HepG2 (cell line): Measurements from ENCODE around the gene ATP6V0E1. TPM values are rescaled to one million over a fixed set of nuclear protein-coding genes. Genes with fewer than 3 reads are reported as not detected.

ENCODE experiments used
- ATAC-seq: fragments of 200-7000 bp; cut with Tn5 transposase; 3 replicates; pipeline ENCODE4 v1.9.1; 2020; ENCODE audit warnings: mild to moderate bottlenecking, moderate library complexity
- BruUV-seq: library from RNA; stranded (reverse); fragments of 400-500 nt; replicated peaks from 2 replicates; lab custom pipeline; 2021; lab: Mats Ljungman, UMichigan
- CTCF ChIA-PET: fragments of 300-600 bp; formaldehyde crosslinking; extraction: SDS; loops from one replicate; lab custom pipeline; 2021; ENCODE audit warnings: low total read pairs, inconsistent platforms, low intra/inter-chr PET ratio; lab: Yijun Ruan, JAX
- POLR2A ChIA-PET: fragments of 350-600 bp; sonication (Branson Sonifier 250); formaldehyde crosslinking; loops from one replicate; lab custom pipeline; 2020; ENCODE audit warnings: antibody characterized with exemption, inconsistent platforms; lab: Yijun Ruan, JAX
- DNase-seq: peaks from one replicate; pipeline ENCODE4 v3.0.0-alpha.2; 2015; ENCODE audit warnings: low spot score
- FAIRE-seq: peaks from 3 replicates; lab custom pipeline; 2011; peaks lifted over from hg19 to GRCh38; lab: Jason Lieb, UNC
- H2AFZ ChIP-seq: one replicate; pipeline ENCODE4 v1.6.1; 2011; ENCODE audit warnings: low read length, inconsistent platforms
- H3K27ac ChIP-seq: fragments of 300-600 bp; 3 replicates; pipeline ENCODE4 v1.8.0; 2011; ENCODE audit warnings: mixed run types, mild to moderate bottlenecking, mixed read lengths, low read length, inconsistent platforms; ENCODE audit not compliant: insufficient read depth; ENCODE audit errors: extremely low read length
- H3K27me3 ChIP-seq, 2 experiments: fragments of 200-600 bp in 1 of 2; 2 replicates in 1 of 2; 3 replicates in 1 of 2; pipeline versions ENCODE4 v1.6.0 to v1.8.0; 2011; ENCODE audit warnings: low read length in 2 of 2, mild to moderate bottlenecking in 2 of 2, moderate library complexity in 2 of 2, inconsistent platforms in 1 of 2; ENCODE audit not compliant: insufficient read depth in 2 of 2, control insufficient read depth in 1 of 2
- H3K36me3 ChIP-seq, 2 experiments: fragments of 200-600 bp in 1 of 2; replicated peaks in 1 of 2; 2 replicates in 1 of 2; 3 replicates in 1 of 2; pipeline versions ENCODE4 v1.5.1 to v1.8.0; 2011; ENCODE audit warnings: low read length in 2 of 2, inconsistent platforms in 1 of 2; ENCODE audit not compliant: insufficient read depth in 2 of 2, control insufficient read depth in 1 of 2
- H3K4me1 ChIP-seq: 2 replicates; pipeline ENCODE4 v1.5.1; 2012; ENCODE audit warnings: low read length, inconsistent platforms; ENCODE audit not compliant: insufficient read depth
- H3K4me2 ChIP-seq: 2 replicates; pipeline ENCODE4 v1.6.0; 2011; ENCODE audit warnings: low read depth, low read length, inconsistent platforms
- H3K4me3 ChIP-seq, 3 experiments: fragments of 200-600 bp in 1 of 3; sonication (generic), shearing (Covaris generic) in 1 of 3; replicated peaks in 1 of 3; 2 replicates each; pipeline ENCODE4 v1.5.1; 2011 to 2016; ENCODE audit warnings: low read length in 3 of 3, inconsistent platforms in 2 of 3, low read depth in 2 of 3, mild to moderate bottlenecking in 2 of 3, control low read depth in 1 of 3, mixed read lengths in 1 of 3; ENCODE audit not compliant: insufficient read depth in 1 of 3
- H3K79me2 ChIP-seq: one replicate; pipeline ENCODE4 v1.6.1; 2011; ENCODE audit warnings: low read length, inconsistent platforms; ENCODE audit not compliant: insufficient read depth
- H3K9ac ChIP-seq: 2 replicates; pipeline ENCODE4 v1.6.0; 2011; ENCODE audit warnings: mild to moderate bottlenecking, low read depth, low read length, inconsistent platforms; ENCODE audit not compliant: insufficient read depth
- H3K9me3 ChIP-seq: 2 replicates; pipeline ENCODE4 v1.5.1; 2012; ENCODE audit warnings: mild to moderate bottlenecking, low read length
- H4K20me1 ChIP-seq: 2 replicates; pipeline ENCODE4 v1.6.0; 2011; ENCODE audit warnings: inconsistent platforms, mild to moderate bottlenecking, low read length, moderate library complexity; ENCODE audit not compliant: insufficient read depth
- CEBPB ChIP-seq: IDR thresholded peaks from 2 replicates; pipeline ENCODE4 v1.6.1; 2011; ENCODE audit warnings: low read depth, low read length, improper control_type of control experiment, borderline replicate concordance
- CENPX ChIP-seq: sonication (generic); formaldehyde crosslinking; IDR thresholded peaks from 2 replicates; pipeline ENCODE4 v1.9.0; 2021; ENCODE audit warnings: mild to moderate bottlenecking, missing genetic modification reagents, moderate library complexity
- MBD4 ChIP-seq: IDR thresholded peaks from 2 replicates; pipeline ENCODE4 v1.6.1; 2012; ENCODE audit warnings: low read length, inconsistent platforms, borderline replicate concordance
- NONO ChIP-seq, 2 experiments: fragments of 450-650 bp in 1 of 2; sonication (generic) in 1 of 2; formaldehyde crosslinking in 1 of 2; IDR thresholded peaks in 1 of 2; conservative IDR thresholded peaks in 1 of 2; 2 replicates each; pipeline versions ENCODE4 v1.6.1 to v1.8.0; 2017 to 2022; ENCODE audit warnings: mild to moderate bottlenecking in 1 of 2, missing genetic modification reagents in 1 of 2, moderate library complexity in 1 of 2
- PITX1 ChIP-seq: sonication (generic); formaldehyde crosslinking; IDR thresholded peaks from 2 replicates; pipeline ENCODE4 v1.5.1; 2020; ENCODE audit warnings: mild to moderate bottlenecking, missing genetic modification reagents
- ZMYM2 ChIP-seq: sonication (generic); formaldehyde crosslinking; IDR thresholded peaks from 2 replicates; pipeline ENCODE4 v1.8.0; 2022; ENCODE audit warnings: mild to moderate bottlenecking, missing genetic modification reagents
- ZNF260 ChIP-seq: sonication (generic); formaldehyde crosslinking; IDR thresholded peaks from 2 replicates; pipeline ENCODE4 v1.4.0; 2020; ENCODE audit warnings: missing genetic modification reagents, low read depth, mild to moderate bottlenecking, borderline replicate concordance
- ZNF556 ChIP-seq: sonication (generic); formaldehyde crosslinking; IDR thresholded peaks from 2 replicates; pipeline ENCODE4 v1.4.0; 2020; ENCODE audit warnings: mild to moderate bottlenecking, missing genetic modification reagents, borderline replicate concordance
- ZNF589 ChIP-seq: sonication (generic); formaldehyde crosslinking; conservative IDR thresholded peaks from 2 replicates; pipeline ENCODE4 v1.8.0; 2022; ENCODE audit warnings: mild to moderate bottlenecking, moderate library complexity, missing genetic modification reagents
- ZNF644 ChIP-seq: IDR thresholded peaks from 2 replicates; pipeline ENCODE4 v1.6.1; 2016; ENCODE audit warnings: low read depth
- WGBS: methylation state at CpG from one replicate; pipeline ENCODE4 v1.1.6; 2017; ENCODE audit warnings: low lambda C conversion rate; 5-methylcytosine and 5-hydroxymethylcytosine counted together
- in situ Hi-C: cut with HindIII; loops from 2 replicates; pipeline ENCODE4 v1.10.0; 2017; ENCODE audit warnings: low pct_unique_long_range_greater_than_20kb; ENCODE audit not compliant: extremely low pct_ligation_motif_present
- intact Hi-C: fragments of 100-400 bp; cut with micrococcal nuclease; formaldehyde crosslinking; loops from one replicate; pipeline ENCODE4 v1.10.0; 2022; ENCODE audit not compliant: unreplicated experiment
- polyA plus RNA-seq, 8 experiments: library from polyadenylated mRNA; depleted of rRNA in 3 of 8; stranded (reverse) in 7 of 8; unstranded in 1 of 8; fragments of >200 nt; fragmentation: Illumina TruSeq in 4 of 8; extraction: Trizol in 4 of 8; gene quantifications; 2 replicates each; pipeline versions ENCODE4 v1.2.1 to v1.2.3, GENCODE V29; 2011 to 2016; ENCODE audit warnings: low read depth in 4 of 8, missing spikeins in 1 of 8, mixed read lengths in 1 of 8; ENCODE audit not compliant: insufficient read depth in 1 of 8
- total RNA-seq, 5 experiments: library from RNA; depleted of rRNA; stranded (reverse); fragments of >200 nt; fragmentation: Illumina TruSeq; extraction: Trizol; gene quantifications; 2 replicates each; pipeline ENCODE4 v1.2.3, GENCODE V29; 2016; ENCODE audit warnings: low read depth in 1 of 5

ATP6V0E1 gene
- total and polyA plus RNA-seq, 2 of the 13 experiments (the other 11 are each of a cell fraction or from before 2014, with no cell fraction given), result 143 to 215 TPM

DNA sequence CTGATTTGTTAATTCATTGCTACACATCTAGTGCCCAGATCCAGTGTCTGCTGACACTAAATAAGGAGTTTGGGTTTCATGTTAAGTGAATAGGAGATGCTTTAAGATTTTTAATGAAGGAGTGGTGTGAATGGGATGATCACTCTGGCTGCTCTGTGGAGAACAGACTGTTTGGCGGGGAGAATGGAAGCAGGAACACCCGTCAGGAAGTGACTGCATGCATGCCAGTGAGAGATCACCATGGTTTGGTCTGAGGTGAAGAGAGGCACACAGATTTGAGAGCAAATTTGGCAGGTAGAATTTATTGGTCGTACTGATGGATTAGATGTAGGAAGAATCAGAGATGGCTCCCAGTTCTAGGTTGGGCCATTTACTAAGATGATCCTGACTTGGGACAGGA, 19.8 kb downstream of the ATP6V0E1 start:
- ChIA-PET POLR2A (interaction anchor here (1.3 kb wide), 1 partner anchor 20 kb away, joined by 3 read pairs; the partner anchor contains the start of gene ATP6V0E1), CTCF (no interaction called here)
- Histone ChIP-seq H2AFZ (no peak overlapping the region), H4K20me1 (peaks cover 2% of the 10 kb centered on the region; the same call in 1 of the 2 replicates), H3K4me2 (no peak overlapping the region), H3K36me3 (peaks cover 4 to 17% of the 10 kb centered on the region in 2 experiments; a peak in 2 of 5 replicates), H3K4me1 (peaks cover 21% of the 10 kb centered on the region), H3K79me2 (peaks cover 58% of the 10 kb centered on the region), H3K9ac (no peak overlapping the region), H3K27ac (no peak overlapping the region), H3K4me3 (no peak overlapping the region), H3K9me3 (no peaks in the 10 kb centered on the region), H3K27me3 (no peaks in the 10 kb centered on the region)
- BruUV-seq, result no TSS peak
- ATAC-seq (no peak), DNase-seq (no peak), FAIRE-seq (no peak)
- TF ChIP-seq ZNF589 (CRISPR knock-in tag), result no peak
- TF ChIP-seq ZNF644 (CRISPR knock-in tag), result no peak
- no peak for TF ChIP-seq NONO (IDR thresholded peaks at IDR 0.05)
- no peak for TF ChIP-seq NONO (CRISPR knock-in tag; conservative IDR thresholded peaks at IDR 0.05)
- TF ChIP-seq ZNF556 (CRISPR knock-in tag), result no peak
- TF ChIP-seq ZMYM2 (CRISPR knock-in tag), result no peak
- no peak for TF ChIP-seq PITX1 (CRISPR knock-in tag)
- TF ChIP-seq CENPX (CRISPR knock-in tag), result no peak
- TF ChIP-seq CEBPB, result no peak
- no peak for TF ChIP-seq ZNF260
- TF ChIP-seq MBD4, result no peak
- intact Hi-C loops, result no loop called here
- WGBS, result 99% methylated on average over 3 of the region's 3 CpGs
- in situ Hi-C loops, result no loop called here
